Glutamatergic neuron (in vitro differentiated cells): ENCODE measurements around the gene ZNF408. TPM values are rescaled to one million over a fixed set of nuclear protein-coding genes. Genes with fewer than 3 reads are reported as not detected.

ENCODE experiments used
- DNase-seq: peaks from one replicate; pipeline ENCODE4 v3.0.0; 2022
- H3K27ac Mint-ChIP-seq: one replicate; pipeline ENCODE4 v1.8.0; 2020; ENCODE audit warnings: mild to moderate bottlenecking, mixed read lengths, inconsistent platforms; ENCODE audit not compliant: unreplicated experiment
- H3K27me3 Mint-ChIP-seq: one replicate; pipeline ENCODE4 v1.8.0; 2020; ENCODE audit warnings: mild to moderate bottlenecking, moderate library complexity, mixed read lengths, inconsistent platforms; ENCODE audit not compliant: unreplicated experiment
- H3K36me3 Mint-ChIP-seq: one replicate; pipeline ENCODE4 v1.8.0; 2020; ENCODE audit warnings: mild to moderate bottlenecking, mixed read lengths, inconsistent platforms; ENCODE audit not compliant: unreplicated experiment
- H3K4me1 Mint-ChIP-seq: one replicate; pipeline ENCODE4 v1.8.0; 2020; ENCODE audit warnings: mild to moderate bottlenecking, low read depth, mixed read lengths, inconsistent platforms; ENCODE audit not compliant: unreplicated experiment
- H3K4me3 Mint-ChIP-seq: one replicate; pipeline ENCODE4 v1.8.0; 2020; ENCODE audit warnings: mild to moderate bottlenecking, mixed read lengths, inconsistent platforms; ENCODE audit not compliant: unreplicated experiment
- H3K9me3 Mint-ChIP-seq: one replicate; pipeline ENCODE4 v1.8.0; 2020; ENCODE audit warnings: mild to moderate bottlenecking, moderate library complexity, mixed read lengths, inconsistent platforms; ENCODE audit not compliant: unreplicated experiment
- CTCF ChIP-seq: fragments of 200-600 bp; sonication (generic); IDR thresholded peaks from one replicate; pipeline ENCODE4 v1.5.0; 2021; ENCODE audit not compliant: partially characterized antibody, unreplicated experiment
- total RNA-seq: library from RNA; stranded (reverse); fragmentation: NEBNext Ultra II Directional; extraction: Animal tissue kit (Norgen Biotek cat#: 25700); gene quantifications from one replicate; pipeline ENCODE4 v1.2.1, GENCODE V29; 2021; ENCODE audit not compliant: unreplicated experiment

ZNF408 gene
- total RNA-seq, 1 donor from 2014 or later, result 10.6 TPM

GRCh38 chr11:46721286-46721685 is 20.5 kb downstream of the ZNF408 start:
- Mint-ChIP-seq H3K27ac (no peak overlapping the region), H3K27me3 (peaks cover 10% of the 10 kb centered on the region), H3K36me3 (no peaks in the 10 kb centered on the region), H3K4me1 (peaks cover 8% of the 10 kb centered on the region), H3K9me3 (no peaks in the 10 kb centered on the region), H3K4me3 (no peak overlapping the region)
- no peak for TF ChIP-seq CTCF
- no peak for DNase-seq

GRCh38 chr11:46722566-46723358 is 21.9 kb downstream of the ZNF408 start:
- TF ChIP-seq CTCF, result no peak
- no peak overlapping the region for H3K4me3 Mint-ChIP-seq
- no peak for DNase-seq
- peaks cover 8% of the 10 kb centered on the region for H3K4me1 Mint-ChIP-seq
- no peaks in the 10 kb centered on the region for H3K9me3 Mint-ChIP-seq
- H3K36me3 Mint-ChIP-seq, result no peaks in the 10 kb centered on the region
- H3K27ac Mint-ChIP-seq, result no peak overlapping the region
- H3K27me3 Mint-ChIP-seq, result peaks cover 13% of the 10 kb centered on the region

- DNase-seq, result no peak
- Mint-ChIP-seq H3K4me1 (peaks cover 8% of the 10 kb centered on the region), H3K4me3 (no peak overlapping the region), H3K36me3 (no peaks in the 10 kb centered on the region), H3K27ac (no peak overlapping the region), H3K9me3 (no peaks in the 10 kb centered on the region), H3K27me3 (peaks cover 13% of the 10 kb centered on the region)
- no peak for TF ChIP-seq CTCF
These were observed 22.5 kb downstream of the ZNF408 start for GRCh38 chr11:46723359-46723680.

GRCh38 chr11:46724088-46724487 is 23.3 kb downstream of the ZNF408 start:
- H3K27ac Mint-ChIP-seq, result peak overlapping the region; percentile 72
- H3K27me3 Mint-ChIP-seq, result peaks cover 13% of the 10 kb centered on the region
- no peaks in the 10 kb centered on the region for H3K9me3 Mint-ChIP-seq
- no peaks in the 10 kb centered on the region for H3K36me3 Mint-ChIP-seq
- H3K4me1 Mint-ChIP-seq, result peaks cover 8% of the 10 kb centered on the region
- no peak overlapping the region for H3K4me3 Mint-ChIP-seq
- DNase-seq, result peak; percentile 34
- no peak for TF ChIP-seq CTCF

- Mint-ChIP-seq H3K4me3 (no peak overlapping the region), H3K27ac (no peak overlapping the region), H3K9me3 (no peaks in the 10 kb centered on the region), H3K4me1 (peaks cover 8% of the 10 kb centered on the region), H3K27me3 (peaks cover 13% of the 10 kb centered on the region), H3K36me3 (no peaks in the 10 kb centered on the region)
- peak; percentile 14 for TF ChIP-seq CTCF
- no peak for DNase-seq
These were observed 24.7 kb downstream of the ZNF408 start for GRCh38 chr11:46725338-46726205.
